ENCODE measurements around the gene CD14.

GRCh38 chr5:140602147-140602546 lies 30.8 kb downstream of the CD14 start:
- no peak for TF ChIP-seq CTCF (conservative IDR thresholded peaks at IDR 0.05; ENCODE audit: low read length)
- TF ChIP-seq EZH2phosphoT487 (IDR thresholded peaks at IDR 0.05; ENCODE audit: borderline replicate concordance, low read depth, low read length) = no peak
